ENCODE results near the gene SH3RF2. TPM values are rescaled to one million over a fixed set of nuclear protein-coding genes. Genes with fewer than 3 reads are reported as not detected.
"Not testable (repeated sequence)": the region's sequence is repeated elsewhere in the genome, so short reads cannot be mapped to it uniquely, and the experiment has no call there.

SH3RF2 gene
- total and polyA plus RNA-seq, 2 donors (not counting 1 experiment from before 2014, with no cell fraction given): 0.03 TPM; not detected in 1

DNA sequence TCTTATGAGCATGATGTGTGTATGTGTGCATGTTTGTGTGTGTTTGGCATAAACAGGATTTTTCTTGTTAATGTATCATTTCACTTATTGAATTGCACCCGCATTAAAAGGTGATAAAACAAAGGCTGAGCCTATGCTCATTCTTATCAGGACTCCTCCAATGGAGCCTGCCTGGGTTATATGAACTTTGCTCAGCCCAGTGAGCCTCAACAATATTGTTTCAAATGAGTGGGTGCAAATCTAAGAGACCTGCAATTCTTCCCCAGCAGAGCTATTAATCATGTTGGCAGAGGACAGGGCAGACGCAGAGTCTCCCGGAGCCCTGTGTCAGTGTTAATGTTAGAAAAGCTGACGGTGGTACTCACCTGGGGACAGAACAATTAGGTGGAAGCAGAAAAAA is 71.6 kb downstream of the SH3RF2 start:
- H3K27me3 ChIP-seq (replicated peaks in 1 of 4; ENCODE audit: control extremely low read depth in 1 of 4, control insufficient read depth in 3 of 4, insufficient read depth in 4 of 4, low read length in 3 of 4): no peaks in the 10 kb centered on the region
- H3K27ac ChIP-seq (ENCODE audit: low read length in 2 of 2): no peak overlapping the region
- no peak overlapping the region for H3K9ac ChIP-seq (ENCODE audit: low read length)
- CTCF ChIA-PET: no interaction called here
- no peak for ATAC-seq (ENCODE audit: low read depth)
- H2AFZ ChIP-seq (ENCODE audit: insufficient read depth, low read depth, low read length, poor library complexity, severe bottlenecking): no peak overlapping the region
- no peaks in the 10 kb centered on the region for H3K4me1 Mint-ChIP-seq
- no peaks in the 10 kb centered on the region for H3K4me1 ChIP-seq (ENCODE audit: control insufficient read depth in 2 of 2, insufficient read depth in 2 of 2, low read length in 2 of 2)
- no peaks in the 10 kb centered on the region for H3K79me2 ChIP-seq (ENCODE audit: control insufficient read depth, insufficient read depth, low read length)
- no peak overlapping the region for H3K4me3 Mint-ChIP-seq
- peaks cover 0 to 2% (median 0%) of the 10 kb centered on the region in 3 donors for H3K9me3 ChIP-seq (ENCODE audit: control extremely low read depth in 1 of 3, control insufficient read depth in 2 of 3, insufficient read depth in 1 of 3, low read length in 2 of 3)
- no peaks in the 10 kb centered on the region for H3K9me3 Mint-ChIP-seq (ENCODE audit: insufficient read depth)
- POLR2A ChIA-PET: no interaction called here
- 100% methylated on average over 1 of the region's 4 CpGs for WGBS (ENCODE audit: insufficient coverage)
- H3K27ac Mint-ChIP-seq: no peak overlapping the region
- no peak for DNase-seq
- no peaks in the 10 kb centered on the region for H4K20me1 ChIP-seq (ENCODE audit: control insufficient read depth, insufficient read depth, low read length, poor library complexity, severe bottlenecking)
- no peaks in the 10 kb centered on the region for H3K36me3 ChIP-seq (replicated peaks in 1 of 2; ENCODE audit: control extremely low read depth in 1 of 2, control insufficient read depth in 1 of 2, extremely low read depth in 1 of 2, insufficient read depth in 2 of 2, low read length in 1 of 2)
- intact Hi-C loops (cut with micrococcal nuclease): no loop called here
- H3K4me3 ChIP-seq (ENCODE audit: control extremely low read depth in 1 of 5, extremely low read depth in 1 of 5, insufficient read depth in 1 of 5, low read depth in 2 of 5, low read length in 4 of 5): no peak overlapping the region
- TF ChIP-seq EZH2 (IDR thresholded peaks at IDR 0.05; ENCODE audit: borderline replicate concordance, insufficient read depth, low read depth, low read length, poor library complexity, severe bottlenecking): no peak
- TF ChIP-seq, protein P1, sequence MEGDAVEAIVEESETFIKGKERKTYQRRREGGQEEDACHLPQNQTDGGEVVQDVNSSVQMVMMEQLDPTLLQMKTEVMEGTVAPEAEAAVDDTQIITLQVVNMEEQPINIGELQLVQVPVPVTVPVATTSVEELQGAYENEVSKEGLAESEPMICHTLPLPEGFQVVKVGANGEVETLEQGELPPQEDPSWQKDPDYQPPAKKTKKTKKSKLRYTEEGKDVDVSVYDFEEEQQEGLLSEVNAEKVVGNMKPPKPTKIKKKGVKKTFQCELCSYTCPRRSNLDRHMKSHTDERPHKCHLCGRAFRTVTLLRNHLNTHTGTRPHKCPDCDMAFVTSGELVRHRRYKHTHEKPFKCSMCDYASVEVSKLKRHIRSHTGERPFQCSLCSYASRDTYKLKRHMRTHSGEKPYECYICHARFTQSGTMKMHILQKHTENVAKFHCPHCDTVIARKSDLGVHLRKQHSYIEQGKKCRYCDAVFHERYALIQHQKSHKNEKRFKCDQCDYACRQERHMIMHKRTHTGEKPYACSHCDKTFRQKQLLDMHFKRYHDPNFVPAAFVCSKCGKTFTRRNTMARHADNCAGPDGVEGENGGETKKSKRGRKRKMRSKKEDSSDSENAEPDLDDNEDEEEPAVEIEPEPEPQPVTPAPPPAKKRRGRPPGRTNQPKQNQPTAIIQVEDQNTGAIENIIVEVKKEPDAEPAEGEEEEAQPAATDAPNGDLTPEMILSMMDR (IDR thresholded peaks at IDR 0.05): no peak
- peaks cover 1% of the 10 kb centered on the region for H3K27me3 Mint-ChIP-seq
- no peak overlapping the region for H3K4me2 ChIP-seq (replicated peaks; ENCODE audit: low read depth, low read length, poor library complexity, severe bottlenecking)

DNA sequence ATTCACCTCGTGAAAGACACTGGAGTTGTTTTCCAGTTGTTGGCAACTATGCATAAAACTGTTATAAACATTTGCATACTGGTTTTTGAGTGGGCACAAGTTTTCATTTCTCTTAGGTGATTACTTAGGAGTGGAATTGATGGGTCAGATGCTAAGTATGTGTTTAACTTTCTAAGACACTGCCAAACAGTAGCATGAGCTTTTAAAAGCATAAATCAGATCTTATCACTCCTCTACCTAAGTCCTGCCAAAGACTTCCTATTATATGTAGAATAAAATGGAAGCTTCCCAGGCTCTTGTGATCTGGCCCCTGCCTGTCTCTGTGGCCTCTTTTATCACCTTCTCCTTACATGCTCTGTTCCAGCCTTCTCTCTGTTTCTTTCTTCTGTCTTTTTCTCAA is 72.6 kb downstream of the SH3RF2 start:
- CTCF ChIA-PET: no interaction called here
- Histone ChIP-seq H3K4me1 (ENCODE audit: control insufficient read depth in 2 of 2, insufficient read depth in 2 of 2, low read length in 2 of 2) (no peaks in the 10 kb centered on the region), H3K9me3 (ENCODE audit: control extremely low read depth in 1 of 3, control insufficient read depth in 2 of 3, insufficient read depth in 1 of 3, low read length in 2 of 3) (peaks cover 0 to 2% (median 0%) of the 10 kb centered on the region in 3 donors), H3K9ac (ENCODE audit: low read length) (no peak overlapping the region), H3K27me3 (replicated peaks in 1 of 4; ENCODE audit: control extremely low read depth in 1 of 4, control insufficient read depth in 3 of 4, insufficient read depth in 4 of 4, low read length in 3 of 4) (peaks cover 0 to 3% (median 0%) of the 10 kb centered on the region in 4 experiments), H3K4me3 (ENCODE audit: control extremely low read depth in 1 of 5, extremely low read depth in 1 of 5, insufficient read depth in 1 of 5, low read depth in 2 of 5, low read length in 4 of 5) (no peak overlapping the region), H3K4me2 (replicated peaks; ENCODE audit: low read depth, low read length, poor library complexity, severe bottlenecking) (no peak overlapping the region), H4K20me1 (ENCODE audit: control insufficient read depth, insufficient read depth, low read length, poor library complexity, severe bottlenecking) (no peaks in the 10 kb centered on the region), H2AFZ (ENCODE audit: insufficient read depth, low read depth, low read length, poor library complexity, severe bottlenecking) (no peak overlapping the region), H3K27ac (ENCODE audit: low read length in 2 of 2) (no peak overlapping the region), H3K36me3 (replicated peaks in 1 of 2; ENCODE audit: control extremely low read depth in 1 of 2, control insufficient read depth in 1 of 2, extremely low read depth in 1 of 2, insufficient read depth in 2 of 2, low read length in 1 of 2) (no peaks in the 10 kb centered on the region), H3K79me2 (ENCODE audit: control insufficient read depth, insufficient read depth, low read length) (no peaks in the 10 kb centered on the region)
- no peaks in the 10 kb centered on the region for H3K27me3 Mint-ChIP-seq
- intact Hi-C loops (cut with micrococcal nuclease): no loop called here
- no peak overlapping the region for H3K27ac Mint-ChIP-seq
- H3K4me3 Mint-ChIP-seq: no peak overlapping the region
- no peak for DNase-seq
- TF ChIP-seq, protein P1 (IDR thresholded peaks at IDR 0.05): no peak
- no peak for TF ChIP-seq EZH2 (IDR thresholded peaks at IDR 0.05; ENCODE audit: borderline replicate concordance, insufficient read depth, low read depth, low read length, poor library complexity, severe bottlenecking)
- no peak for ATAC-seq (ENCODE audit: low read depth)
- H3K9me3 Mint-ChIP-seq (ENCODE audit: insufficient read depth): no peaks in the 10 kb centered on the region
- WGBS (ENCODE audit: insufficient coverage): no CpG with 5 or more reads among the region's 1 CpG
- H3K4me1 Mint-ChIP-seq: no peaks in the 10 kb centered on the region
- POLR2A ChIA-PET: no interaction called here

DNA sequence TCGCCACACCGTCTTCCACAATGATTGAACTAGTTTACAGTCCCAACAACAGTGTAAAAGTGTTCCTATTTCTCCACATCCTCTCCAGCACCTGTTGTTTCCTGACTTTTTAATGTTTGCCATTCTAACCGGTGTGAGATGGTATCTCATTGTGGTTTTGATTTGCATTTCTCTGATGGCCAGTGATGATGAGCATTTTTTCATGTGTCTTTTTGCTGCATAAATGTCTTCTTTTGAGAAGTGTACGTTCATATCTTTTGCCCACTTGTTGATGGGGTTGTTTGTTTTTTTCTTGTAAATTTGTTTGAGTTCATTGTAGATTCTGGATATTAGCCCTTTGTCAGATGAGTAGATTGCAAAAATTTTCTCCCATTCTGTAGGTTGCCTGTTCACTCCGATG is 74.1 kb downstream of the SH3RF2 start:
- no CpG with 5 or more reads among the region's 5 CpGs for WGBS (ENCODE audit: insufficient coverage)
- H3K4me3 ChIP-seq (ENCODE audit: control extremely low read depth in 1 of 5, extremely low read depth in 1 of 5, insufficient read depth in 1 of 5, low read depth in 2 of 5, low read length in 4 of 5); H3K36me3 ChIP-seq (replicated peaks in 1 of 2; ENCODE audit: control extremely low read depth in 1 of 2, control insufficient read depth in 1 of 2, extremely low read depth in 1 of 2, insufficient read depth in 2 of 2, low read length in 1 of 2); H3K4me2 ChIP-seq (replicated peaks; ENCODE audit: low read depth, low read length, poor library complexity, severe bottlenecking); POLR2A ChIA-PET; CTCF ChIA-PET; H3K27ac ChIP-seq (ENCODE audit: low read length in 2 of 2); H4K20me1 ChIP-seq (ENCODE audit: control insufficient read depth, insufficient read depth, low read length, poor library complexity, severe bottlenecking); H3K79me2 ChIP-seq (ENCODE audit: control insufficient read depth, insufficient read depth, low read length); H3K4me3 Mint-ChIP-seq; H3K27me3 Mint-ChIP-seq; H3K4me1 Mint-ChIP-seq; intact Hi-C loops (cut with micrococcal nuclease); H3K27ac Mint-ChIP-seq; H3K4me1 ChIP-seq (ENCODE audit: control insufficient read depth in 2 of 2, insufficient read depth in 2 of 2, low read length in 2 of 2); DNase-seq; H3K9me3 ChIP-seq (ENCODE audit: control extremely low read depth in 1 of 3, control insufficient read depth in 2 of 3, insufficient read depth in 1 of 3, low read length in 2 of 3); H2AFZ ChIP-seq (ENCODE audit: insufficient read depth, low read depth, low read length, poor library complexity, severe bottlenecking); H3K9me3 Mint-ChIP-seq (ENCODE audit: insufficient read depth); H3K27me3 ChIP-seq (replicated peaks in 1 of 4; ENCODE audit: control extremely low read depth in 1 of 4, control insufficient read depth in 3 of 4, insufficient read depth in 4 of 4, low read length in 3 of 4); ATAC-seq (ENCODE audit: low read depth); H3K9ac ChIP-seq (ENCODE audit: low read length): not testable (repeated sequence)

All from B cell (primary cell).